ENCODE data around the gene MCTP2.

The MCTP2 gene

DNA sequence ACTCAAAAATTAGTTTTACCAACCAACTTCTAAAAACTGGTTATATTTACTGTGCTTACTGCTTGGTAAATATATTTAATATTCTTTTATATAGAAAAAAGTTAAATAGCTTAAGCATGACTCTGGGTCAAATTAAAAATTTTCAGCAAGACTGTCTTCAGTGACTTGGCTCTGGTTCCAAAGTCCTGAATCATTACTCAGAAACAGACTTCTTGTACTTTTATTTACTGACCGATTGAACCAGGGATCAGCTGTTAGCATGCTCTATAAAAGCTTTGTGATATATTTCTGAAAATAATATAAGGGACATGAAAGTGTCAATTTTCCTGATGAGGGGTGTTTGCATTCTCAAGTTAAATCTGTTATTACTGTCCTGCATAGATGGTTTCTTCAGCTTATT is 164.3 kb downstream of the MCTP2 start:
- DNase-seq (ENCODE audit: low spot score), result no peak

DNA sequence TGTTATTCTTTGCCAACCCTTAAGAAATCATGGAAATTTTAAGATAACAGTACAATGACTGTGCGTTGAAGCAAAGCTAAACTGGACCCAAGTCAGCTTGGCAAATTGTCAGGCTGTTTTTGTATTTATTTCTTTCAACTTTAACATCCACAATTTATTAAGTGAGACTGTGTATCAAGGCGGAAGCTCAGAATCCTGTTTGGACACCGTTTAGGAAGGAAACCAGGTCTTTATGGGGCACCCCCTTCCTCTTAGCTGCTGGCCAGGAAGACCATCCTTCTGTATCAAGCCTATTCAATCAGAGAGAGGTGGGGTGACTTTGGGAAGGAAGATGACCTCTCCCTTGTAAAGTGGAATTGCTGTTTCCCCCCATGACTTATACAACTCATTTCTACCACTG is 166.0 kb downstream of the MCTP2 start:
- no peak for DNase-seq (ENCODE audit: low spot score)

DNA sequence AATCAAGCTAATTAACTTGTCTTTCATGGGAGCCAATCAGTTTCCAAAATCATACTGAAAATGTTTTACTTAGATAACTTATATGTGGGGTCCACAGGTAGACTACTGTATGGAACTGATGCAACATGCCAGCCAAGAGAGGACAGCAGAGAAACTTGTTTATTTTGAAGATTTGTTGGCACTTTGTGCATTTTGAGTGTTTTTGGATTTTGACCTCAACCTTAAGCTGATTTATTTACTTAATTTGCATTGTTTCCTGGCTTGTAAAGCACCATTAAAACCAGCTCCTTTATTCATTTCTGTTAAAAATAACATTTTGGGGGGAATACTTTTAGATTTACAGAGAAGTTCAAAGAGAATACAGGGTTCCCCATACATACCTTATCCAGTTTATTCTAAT is 166.6 kb downstream of the MCTP2 start:
- no peak for DNase-seq (ENCODE audit: low spot score)

DNA sequence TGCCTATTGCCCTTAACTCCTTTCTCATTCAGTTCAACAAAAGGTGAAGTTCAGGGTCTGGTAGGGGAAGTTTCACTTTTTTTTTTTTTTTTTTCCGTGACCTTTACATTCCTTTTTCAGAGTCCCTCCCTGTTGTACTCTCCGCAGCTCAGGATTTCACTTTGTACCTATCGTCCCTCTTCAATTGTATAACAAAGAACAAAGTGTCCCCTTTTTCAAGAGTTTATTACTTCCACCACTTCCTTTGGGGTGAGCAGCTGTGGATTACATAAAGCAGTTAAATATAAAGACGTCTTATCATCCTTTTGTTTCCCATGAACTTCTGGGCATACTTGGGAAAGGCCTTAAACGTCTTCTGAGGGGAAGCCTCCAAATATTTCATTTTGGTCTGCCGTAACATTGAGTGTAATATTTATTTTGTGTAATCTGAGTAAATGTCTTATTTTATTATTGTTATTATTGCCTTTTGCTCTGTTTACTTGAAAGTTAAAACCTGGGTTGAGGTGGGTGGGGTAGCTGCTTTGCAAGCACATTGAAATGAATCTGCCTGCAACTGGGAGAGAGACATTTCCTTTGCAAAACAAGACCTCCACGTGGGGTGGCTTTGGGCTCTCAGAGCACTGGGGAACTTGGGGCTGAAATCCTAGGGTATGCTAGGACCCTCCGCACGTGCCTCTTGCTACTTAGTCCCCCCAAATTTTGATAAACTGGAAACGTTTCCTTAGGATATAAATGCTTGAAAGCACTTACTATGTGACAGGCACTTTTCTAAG is 169.4 kb downstream of the MCTP2 start:
- DNase-seq (ENCODE audit: low spot score), result no peak

DNA sequence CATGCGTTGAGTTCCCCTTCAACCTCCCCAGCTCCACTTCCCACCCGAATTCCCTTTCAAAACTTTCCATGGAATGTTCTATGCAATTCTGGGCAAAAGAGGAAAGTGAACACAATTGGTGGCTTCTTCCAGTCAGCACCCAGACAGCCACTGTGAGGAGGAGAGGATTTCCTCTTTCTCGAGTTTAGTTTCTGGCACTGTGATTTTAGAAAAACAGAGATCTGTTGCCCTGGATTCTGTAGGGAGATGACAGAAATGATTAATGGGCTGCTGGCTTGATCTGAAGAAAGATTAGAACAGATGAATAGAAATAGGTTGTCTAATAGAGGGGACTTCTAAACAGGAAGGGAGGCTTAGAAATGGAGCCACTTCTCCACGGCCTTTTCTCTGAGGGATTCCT is 172.0 kb downstream of the MCTP2 start:
- DNase-seq (ENCODE audit: low spot score), result no peak

DNA sequence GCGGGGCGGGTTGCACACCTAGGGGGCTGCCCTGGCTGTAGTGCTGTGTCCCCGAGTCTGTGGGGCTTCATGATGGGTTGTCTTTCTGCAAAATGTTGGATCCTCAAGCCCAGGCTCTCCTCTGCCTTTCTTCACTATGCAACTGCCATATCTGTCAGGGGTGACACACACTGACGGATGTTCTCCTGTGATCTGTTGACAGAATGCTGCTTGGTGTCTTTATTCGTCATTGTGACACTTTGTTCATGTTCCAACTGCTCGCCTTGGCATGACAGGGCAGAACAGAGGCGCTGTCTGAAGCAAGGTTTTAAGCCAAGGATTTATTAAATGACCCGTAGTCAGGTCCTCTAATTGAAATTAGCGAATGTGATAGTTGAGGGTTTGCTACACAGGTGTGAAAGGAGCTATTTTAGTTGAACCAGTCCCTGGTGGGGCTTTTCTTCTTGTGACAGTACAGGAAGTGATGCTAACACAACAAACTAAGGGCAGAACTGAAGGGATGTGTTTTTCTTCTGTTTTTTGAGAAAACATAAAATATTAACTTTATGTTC is 173.4 kb downstream of the MCTP2 start:
- no peak for DNase-seq (ENCODE audit: low spot score)

DNA sequence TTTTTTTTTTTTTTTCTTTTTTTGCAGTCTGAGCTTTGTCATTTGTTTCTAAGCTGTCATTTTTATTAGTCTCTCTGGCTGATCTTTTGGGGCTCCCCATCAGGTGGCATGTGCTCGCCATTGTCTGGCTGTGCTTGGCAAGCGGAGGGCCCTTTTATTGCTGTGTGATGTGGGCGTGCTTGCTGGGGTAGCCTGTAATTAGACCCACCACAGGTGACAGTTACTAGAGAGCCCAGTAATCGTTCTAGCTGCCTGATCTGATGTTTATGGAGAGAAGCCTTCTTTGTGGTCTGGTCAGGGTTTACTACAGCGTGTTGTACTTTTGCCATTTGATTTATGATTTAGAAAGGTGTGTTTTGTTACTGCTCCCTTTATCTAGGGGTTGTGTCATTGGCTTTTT is 179.9 kb downstream of the MCTP2 start:
- no peak for DNase-seq (ENCODE audit: low spot score)

DNA sequence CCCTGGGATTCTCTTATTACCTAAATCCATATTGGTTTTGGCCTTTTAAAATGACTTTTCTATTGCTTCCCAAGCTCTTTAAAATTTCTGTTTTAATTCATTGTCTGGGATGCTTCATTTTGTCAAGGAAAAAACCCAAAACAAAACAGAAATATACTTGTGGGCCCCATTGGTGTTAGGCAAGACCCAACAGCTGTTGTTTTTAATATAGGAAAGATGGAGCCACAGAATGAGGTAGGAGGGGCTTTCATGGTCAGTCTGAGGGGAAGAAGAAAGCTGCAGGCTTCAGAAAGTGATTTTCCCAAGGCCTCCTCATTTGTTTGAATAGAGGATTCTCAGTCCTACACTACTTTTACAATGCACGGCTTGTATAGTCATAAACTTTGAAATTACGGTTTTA is 180.5 kb downstream of the MCTP2 start:
- no peak for DNase-seq (ENCODE audit: low spot score)

DNA sequence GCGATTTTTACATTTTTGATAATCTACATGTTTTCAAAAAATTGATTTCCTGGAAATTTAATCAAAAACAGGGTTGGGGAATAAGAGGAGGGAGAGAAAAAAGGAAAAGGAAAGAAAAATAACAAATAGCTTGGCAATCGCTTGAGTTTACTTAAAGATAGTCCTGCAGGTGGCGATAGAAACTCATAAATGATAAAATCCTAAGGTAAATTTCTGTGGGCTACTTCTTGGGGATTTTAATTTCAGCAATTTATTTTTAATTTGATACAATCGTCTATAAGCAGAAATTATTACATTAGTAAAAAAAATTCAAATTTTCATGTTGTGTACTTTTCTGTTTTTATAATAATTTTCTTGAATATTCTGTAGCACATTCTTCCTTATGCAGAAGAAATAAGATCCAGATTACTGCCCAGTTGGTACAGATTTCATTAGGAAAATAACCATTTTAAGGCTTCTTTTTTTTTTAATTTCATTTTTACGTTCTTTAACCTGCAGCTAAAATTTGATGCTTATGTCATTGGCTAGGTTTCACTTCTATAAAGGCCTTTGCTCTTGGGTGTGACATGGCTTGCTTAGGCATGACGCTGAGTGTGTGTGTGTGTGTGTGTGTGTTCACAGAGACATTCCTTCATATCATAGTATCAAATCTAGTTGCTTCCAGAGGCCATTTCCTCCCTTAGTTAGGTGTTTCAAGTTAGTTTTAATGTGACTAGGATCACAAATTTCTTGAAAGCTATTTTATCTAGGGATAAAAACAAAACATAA is 181.8 kb downstream of the MCTP2 start:
- DNase-seq (ENCODE audit: low spot score), result no peak

DNA sequence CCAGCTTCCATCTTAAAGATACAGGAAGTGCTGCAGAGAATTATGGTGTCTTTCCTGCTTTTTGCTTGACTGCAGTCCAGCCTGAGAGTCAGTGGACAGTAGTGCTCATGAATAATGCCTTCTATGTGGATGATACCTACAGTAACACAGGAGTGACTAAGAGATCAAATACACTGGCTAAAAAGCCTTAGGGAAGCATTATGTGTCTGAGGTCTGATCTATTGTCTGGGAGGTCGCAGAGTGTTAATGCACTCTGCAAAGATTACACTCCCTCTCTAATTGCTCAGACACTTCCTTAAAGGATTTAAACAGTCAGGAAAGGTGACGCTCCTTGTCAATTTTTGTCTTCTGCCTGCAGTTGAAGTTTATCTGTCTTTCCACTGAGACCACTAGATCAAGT is 183.6 kb downstream of the MCTP2 start:
- DNase-seq (ENCODE audit: low spot score), result no peak

DNA sequence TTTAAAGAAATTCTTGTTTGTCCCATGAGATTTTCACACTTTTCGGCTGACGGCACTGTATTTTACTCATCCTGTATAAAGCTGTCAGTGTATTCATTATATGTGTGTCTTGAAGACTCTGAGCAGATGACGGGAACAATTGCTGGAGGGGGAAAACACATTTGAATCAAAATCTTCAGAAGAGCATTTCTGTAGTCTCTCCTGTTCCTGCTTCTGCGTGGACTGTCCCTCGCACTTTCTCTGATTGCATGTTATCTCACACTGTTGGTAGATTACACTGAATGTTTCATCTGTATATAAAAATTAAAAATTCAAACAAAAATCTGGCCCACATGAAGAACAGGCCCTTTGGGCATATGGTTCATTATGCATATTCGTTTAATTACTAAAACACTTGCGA is 184.9 kb downstream of the MCTP2 start:
- no peak for DNase-seq (ENCODE audit: low spot score)

DNA sequence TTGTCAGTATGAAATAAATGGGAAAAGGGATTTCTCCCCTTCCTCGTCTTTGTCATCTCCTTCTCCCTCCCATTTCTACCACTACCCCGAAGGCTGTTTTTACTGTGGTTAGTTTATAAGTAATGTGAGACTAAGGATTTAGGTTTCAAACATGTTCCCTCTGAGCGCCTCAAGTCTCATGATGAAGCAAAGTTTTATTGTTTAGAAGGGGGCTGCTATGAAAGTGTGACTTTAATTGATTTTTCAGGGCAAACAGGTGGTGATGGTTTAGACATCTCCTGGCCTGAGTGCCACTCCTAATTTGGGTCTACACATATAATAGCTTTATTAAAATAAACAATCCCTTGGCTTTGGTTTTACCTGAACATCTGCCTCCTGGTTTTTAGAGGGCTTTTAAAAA is 185.5 kb downstream of the MCTP2 start:
- no peak for DNase-seq (ENCODE audit: low spot score)

DNA sequence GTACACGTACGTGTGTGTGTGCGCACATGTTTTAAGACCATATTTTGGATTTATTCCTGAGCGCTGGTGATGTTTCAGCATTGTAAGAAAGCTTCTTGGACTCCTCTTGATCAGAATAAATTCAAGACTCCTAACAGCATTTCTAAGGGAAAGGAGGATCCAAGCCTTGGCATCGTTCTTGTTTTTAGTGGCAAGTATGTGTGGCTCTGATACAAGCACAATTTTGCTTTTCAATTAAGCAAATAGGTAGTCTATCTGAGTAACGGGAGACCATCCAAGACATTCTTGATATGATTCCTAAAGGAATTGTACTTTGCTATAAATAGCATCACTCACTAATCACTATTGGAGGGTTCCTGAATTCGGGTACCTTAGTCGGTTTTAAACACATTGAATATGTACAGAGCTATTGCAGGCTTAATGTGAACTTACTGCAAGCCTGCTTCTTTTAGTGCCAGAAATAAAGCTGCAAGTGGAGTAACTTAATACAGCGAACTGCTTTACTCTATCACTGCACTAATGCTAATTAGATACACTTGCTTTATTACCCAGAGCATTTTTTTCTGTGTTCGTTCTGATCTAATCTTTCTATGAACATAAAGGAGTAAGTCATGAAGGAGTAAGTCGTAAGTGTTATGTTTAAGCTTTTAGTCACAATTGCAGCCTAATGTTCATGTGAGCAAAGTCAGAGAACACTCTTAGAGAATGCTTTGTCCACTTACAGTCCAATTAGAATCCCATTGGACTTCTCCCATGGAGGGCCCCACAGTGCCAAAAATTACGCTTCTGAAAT is 186.3 kb downstream of the MCTP2 start:
- no peak for DNase-seq (ENCODE audit: low spot score)

DNA sequence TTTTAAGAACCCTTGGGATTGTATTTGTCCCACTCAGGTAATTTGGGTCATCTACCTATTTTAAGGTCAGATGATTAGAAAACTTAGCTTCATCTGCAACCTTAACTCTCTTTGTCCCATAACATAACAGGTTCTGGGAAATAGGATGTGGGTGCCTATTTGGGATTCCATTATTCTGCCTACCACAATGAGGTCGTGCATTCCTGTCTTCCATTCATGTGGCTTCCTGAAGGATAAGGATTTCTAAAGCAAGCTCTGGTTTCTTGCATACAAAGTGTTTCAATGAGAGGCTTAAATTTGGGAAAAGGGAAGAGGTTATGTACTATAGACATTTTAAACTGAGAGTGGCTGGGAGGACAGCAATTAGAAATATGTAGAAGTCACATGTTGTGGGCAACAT is 190.3 kb downstream of the MCTP2 start:
- DNase-seq (ENCODE audit: low spot score), result no peak

DNA sequence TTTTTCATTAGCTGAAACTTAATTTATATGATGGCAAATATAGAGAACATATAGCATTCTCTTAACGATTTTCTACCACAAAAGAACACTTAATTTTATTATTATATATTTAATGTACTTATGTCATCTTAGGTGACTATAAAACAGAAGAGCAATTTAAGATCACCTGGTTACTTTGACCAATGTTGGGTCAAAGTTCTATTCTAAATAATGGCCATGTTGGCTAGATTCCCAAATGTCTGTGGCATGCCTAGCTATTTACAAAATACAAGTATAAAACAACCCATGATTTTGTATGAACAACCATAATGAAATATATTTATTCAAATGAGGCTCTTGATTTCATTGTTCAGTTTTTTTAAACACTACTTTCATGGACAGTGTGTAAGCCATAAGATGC is 200.9 kb downstream of the MCTP2 start:
- DNase-seq (ENCODE audit: low spot score), result no peak

DNA sequence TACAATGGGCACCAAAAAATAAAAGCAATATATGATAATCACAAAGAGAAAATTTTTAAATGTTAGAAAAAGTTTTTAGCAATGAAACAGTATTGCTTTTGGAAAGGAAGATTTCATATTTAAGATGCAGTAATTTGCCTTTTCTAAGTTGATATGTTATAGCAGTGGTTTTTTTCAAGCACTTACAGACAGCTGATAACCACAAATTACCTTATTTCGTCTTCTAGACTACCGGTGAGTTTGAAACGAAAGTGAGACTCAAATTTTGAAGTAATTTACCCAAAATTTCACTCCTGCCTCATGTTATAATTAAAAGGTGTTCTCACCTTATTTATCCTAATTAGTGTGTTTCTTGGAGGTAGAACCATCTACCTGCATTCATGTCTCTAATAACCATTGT is 207.8 kb downstream of the MCTP2 start:
- no peak for DNase-seq (ENCODE audit: low spot score)

DNA sequence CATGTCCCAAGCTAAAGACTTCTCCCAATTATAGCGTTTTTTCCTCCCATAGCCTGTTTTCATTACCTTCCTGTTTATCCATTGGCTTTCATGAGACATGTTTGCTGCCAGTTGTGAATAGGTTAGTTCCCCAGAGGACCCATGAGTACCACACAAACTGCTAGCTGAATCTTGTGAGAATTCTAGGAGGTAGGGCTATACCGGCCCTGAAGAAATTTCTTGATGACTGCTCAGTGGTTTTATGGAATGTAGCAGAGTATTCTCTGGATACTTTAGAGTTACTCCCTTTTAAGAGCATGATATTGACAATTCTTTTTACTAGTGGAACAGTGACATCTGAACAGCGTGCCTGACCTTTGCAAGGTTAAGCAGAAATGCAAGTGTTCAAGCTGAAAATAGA is 210.4 kb downstream of the MCTP2 start:
- no peak for DNase-seq (ENCODE audit: low spot score)

DNA sequence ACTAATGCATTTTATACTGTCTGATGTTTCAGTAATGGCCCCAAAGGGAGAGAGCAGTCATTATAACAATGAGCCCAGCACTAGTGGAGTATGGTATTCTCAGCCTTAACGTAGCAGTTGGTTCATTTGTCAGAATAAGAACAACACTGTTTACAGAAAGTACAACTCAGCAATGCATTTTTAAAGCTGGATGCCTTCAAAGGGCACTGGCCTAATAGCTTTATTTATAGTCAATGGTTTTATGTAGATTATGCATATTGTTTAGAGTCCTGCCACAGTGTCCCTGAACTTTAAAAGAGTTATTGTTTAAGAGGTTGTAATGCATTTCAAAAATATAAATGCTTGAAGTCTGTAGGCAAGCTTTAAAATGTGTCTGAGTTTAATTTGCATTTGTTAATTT is 211.1 kb downstream of the MCTP2 start:
- DNase-seq (ENCODE audit: low spot score), result no peak

DNA sequence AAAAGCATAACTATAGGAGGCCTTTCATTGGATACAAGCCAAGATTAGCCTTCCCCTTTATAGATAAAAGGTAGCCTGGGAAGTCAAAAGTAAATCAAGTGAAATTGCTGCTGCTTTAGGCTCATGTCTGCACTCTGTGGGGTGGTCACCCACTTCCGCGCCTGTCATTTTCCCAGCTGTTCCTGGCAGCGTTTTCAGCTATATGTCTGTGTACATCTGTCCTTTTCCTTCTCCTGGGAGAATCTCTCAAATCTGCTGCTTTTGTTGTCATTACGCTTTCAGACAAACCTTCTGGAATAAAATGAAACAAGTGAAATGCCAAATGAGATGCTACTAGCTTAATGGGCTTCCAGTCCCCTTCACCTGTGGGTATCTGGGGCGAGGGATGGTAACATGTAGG is 211.8 kb downstream of the MCTP2 start:
- no peak for DNase-seq (ENCODE audit: low spot score)

DNA sequence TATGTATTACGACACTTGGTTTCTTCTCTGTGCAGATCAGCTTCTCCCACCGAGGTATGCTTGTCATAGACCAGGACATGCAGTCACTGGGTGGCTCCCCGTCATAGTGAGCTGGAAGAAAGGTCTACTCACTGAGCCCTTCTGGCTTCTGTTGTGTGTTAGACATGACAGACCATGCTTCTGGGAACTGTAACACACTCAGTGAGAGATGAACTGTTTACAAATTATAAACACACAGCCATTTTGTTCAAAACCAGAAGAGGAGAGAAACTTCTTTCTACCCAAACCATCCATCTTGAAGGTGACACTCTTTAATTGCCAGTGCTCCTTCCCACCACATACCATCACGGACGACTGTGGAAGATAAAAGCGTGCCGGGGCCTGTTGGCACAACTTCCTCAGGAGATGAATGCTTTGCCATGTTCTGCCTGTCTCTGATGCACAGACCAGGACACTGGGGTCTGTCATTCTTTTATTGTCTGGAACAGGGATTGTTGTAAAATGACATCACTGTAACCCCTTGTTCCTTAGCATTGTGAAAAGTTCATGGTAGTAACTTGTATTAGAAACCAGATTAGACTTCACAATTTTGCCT is 214.3 kb downstream of the MCTP2 start:
- DNase-seq (ENCODE audit: low spot score), result no peak

DNA sequence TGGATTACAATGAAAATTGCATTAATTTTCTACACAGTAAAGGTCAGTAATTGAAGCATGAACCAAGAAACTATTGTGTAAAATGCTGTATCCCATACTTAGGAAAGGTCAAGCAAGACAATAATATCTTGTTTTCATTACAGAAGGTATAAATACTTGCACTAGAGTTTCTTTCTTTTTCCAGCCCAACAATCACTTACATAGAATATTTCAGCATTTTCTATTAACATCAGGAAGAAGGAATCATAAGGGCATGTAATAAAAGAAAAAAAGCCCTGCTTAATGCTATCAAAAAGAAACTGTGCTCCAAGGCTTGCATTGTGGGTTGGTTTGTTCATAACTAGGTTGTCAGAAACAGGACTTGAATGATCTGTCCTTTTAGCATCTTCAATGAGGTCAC is 215.1 kb downstream of the MCTP2 start:
- DNase-seq (ENCODE audit: low spot score), result no peak

DNA sequence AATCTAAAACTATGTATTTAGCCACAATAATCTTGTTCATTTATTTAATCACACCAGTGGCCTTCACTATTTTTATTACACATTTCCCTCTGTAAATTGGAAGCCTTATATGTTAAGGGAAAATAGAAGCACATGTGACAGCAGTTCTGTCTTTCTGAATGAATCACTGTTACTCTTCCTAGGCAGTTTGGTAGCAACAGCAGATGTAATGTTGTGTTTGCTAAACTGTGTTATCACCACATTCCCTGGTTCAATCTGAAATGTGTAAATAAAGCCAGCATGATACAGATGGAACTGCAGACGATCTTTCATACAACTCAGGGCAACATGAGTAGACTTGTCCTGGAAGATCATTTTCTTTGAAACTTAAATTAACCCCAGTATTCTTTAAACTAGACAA is 220.1 kb downstream of the MCTP2 start:
- DNase-seq (ENCODE audit: low spot score), result peak; percentile 2

Data from Ammon's horn (tissue), 1 donor.